ENCODE measurements around the gene TBC1D2B.
"Not testable (repeated sequence)": the region's sequence is repeated elsewhere in the genome, so short reads cannot be mapped to it uniquely, and the experiment has no call there.

Gene TBC1D2B

DNA sequence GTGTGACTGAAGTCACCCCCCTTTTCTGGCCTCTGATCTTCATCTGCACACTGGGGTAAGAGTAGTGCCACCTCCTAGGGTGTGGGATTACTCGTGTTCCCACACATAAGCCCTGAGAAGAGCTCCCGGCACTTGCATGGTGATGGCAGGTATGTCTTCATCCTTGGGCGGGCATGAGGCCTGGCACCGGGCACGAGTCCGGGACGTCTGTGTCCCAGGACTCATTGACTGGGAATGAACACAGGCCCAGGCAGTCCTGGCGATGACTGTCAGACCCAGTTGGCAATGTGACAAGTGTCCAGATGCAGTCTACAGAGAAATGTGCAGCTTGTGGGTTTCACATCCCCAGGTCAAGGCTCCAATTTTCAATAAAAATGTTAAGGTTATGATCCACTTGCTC, 78.9 kb downstream of the TBC1D2B start:
- no peak for DNase-seq
- Histone ChIP-seq H3K79me1 (ENCODE audit: low read length) (peaks cover 7% of the 10 kb centered on the region), H3K4me1 (ENCODE audit: control insufficient read depth in 1 of 2, insufficient read depth in 2 of 2, low read length in 2 of 2) (peaks cover 9 to 11% of the 10 kb centered on the region in 2 experiments), H2AFZ (ENCODE audit: insufficient read depth, low read length, poor library complexity) (no peak overlapping the region), H3K79me2 (ENCODE audit: control insufficient read depth, insufficient read depth, low read length, poor library complexity) (no peaks in the 10 kb centered on the region), H3K27me3 (ENCODE audit: insufficient read depth, low read length) (no peaks in the 10 kb centered on the region), H3K23ac (ENCODE audit: low read length) (no peak overlapping the region), H4K8ac (ENCODE audit: low read depth, low read length) (no peak overlapping the region), H4K12ac (ENCODE audit: low read depth, low read length) (no peak overlapping the region), H2BK12ac (ENCODE audit: low read length) (no peak overlapping the region), H3K4me3 (ENCODE audit: low read depth, low read length) (no peak overlapping the region), H3K4ac (ENCODE audit: low read depth, low read length) (no peak overlapping the region), H3K27ac (ENCODE audit: low read depth, low read length) (no peak overlapping the region), H3K36me3 (ENCODE audit: control insufficient read depth in 1 of 2, insufficient read depth in 2 of 2, low read length in 2 of 2) (peaks cover 14 to 20% of the 10 kb centered on the region in 2 experiments), H2BK120ac (ENCODE audit: insufficient read depth, low read length, poor library complexity) (no peak overlapping the region), H2BK5ac (ENCODE audit: low read depth, low read length, poor library complexity) (no peak overlapping the region), H3K4me2 (ENCODE audit: low read length) (no peak overlapping the region), H4K91ac (ENCODE audit: low read depth, low read length) (no peak overlapping the region), H3K9ac (ENCODE audit: low read length) (no peak overlapping the region), H3K9me3 (ENCODE audit: insufficient read depth, low read depth, low read length) (no peaks in the 10 kb centered on the region), H3K14ac (ENCODE audit: low read length) (no peak overlapping the region), H2AK5ac (ENCODE audit: low read length) (no peak overlapping the region), H3K18ac (ENCODE audit: low read length) (no peak overlapping the region)
- no CpG with 5 or more reads among the region's 8 CpGs for WGBS (ENCODE audit: extremely low coverage, insufficient coverage, insufficient read length)

DNA sequence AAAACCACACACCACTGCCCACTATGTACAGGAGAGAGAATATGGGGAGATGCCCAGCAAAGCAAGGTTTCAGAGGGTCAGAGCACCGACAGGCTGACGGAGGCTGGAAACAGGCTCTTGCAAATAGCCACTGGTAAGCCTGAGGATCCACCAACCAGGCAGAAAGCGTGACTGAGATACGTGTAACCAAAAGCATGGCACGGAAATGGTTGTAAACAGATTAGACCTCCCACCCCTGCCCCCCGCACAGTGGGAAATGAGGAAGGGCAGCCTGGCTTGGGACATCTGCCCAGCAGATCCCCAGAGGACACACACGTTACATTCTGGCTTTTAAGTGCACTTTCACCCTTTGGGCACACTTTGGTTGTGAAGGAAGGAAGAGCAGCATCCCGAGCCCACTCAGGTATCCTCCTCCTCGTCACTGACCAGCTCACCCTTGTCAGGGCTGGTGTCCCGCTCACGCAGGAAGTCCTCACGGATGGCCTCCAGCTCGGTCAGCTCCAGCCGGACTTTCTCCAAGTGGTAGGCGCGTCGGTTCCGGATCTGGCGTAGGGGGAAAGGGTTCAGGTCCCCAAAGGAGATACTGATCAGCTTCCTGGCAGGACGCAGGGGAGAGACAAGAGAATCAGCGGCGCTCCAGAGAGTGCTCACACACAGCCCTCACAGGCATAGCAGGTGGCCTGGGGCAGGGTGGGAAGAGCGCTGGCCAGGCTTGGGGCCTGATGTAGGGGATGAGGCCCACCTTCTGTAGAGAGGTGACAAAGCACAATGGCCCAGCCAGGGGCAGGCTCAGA, 79.6 kb downstream of the TBC1D2B start:
- Histone ChIP-seq H3K4me1 (ENCODE audit: control insufficient read depth in 1 of 2, insufficient read depth in 2 of 2, low read length in 2 of 2) (peaks cover 11 to 12% of the 10 kb centered on the region in 2 experiments), H3K79me1 (ENCODE audit: low read length) (peaks cover 11% of the 10 kb centered on the region), H3K36me3 (ENCODE audit: control insufficient read depth in 1 of 2, insufficient read depth in 2 of 2, low read length in 2 of 2) (peaks cover 12 to 16% of the 10 kb centered on the region in 2 experiments)
- H3K4ac ChIP-seq (ENCODE audit: low read depth, low read length); H3K9ac ChIP-seq (ENCODE audit: low read length); H4K12ac ChIP-seq (ENCODE audit: low read depth, low read length); H3K14ac ChIP-seq (ENCODE audit: low read length); H2BK12ac ChIP-seq (ENCODE audit: low read length); H4K91ac ChIP-seq (ENCODE audit: low read depth, low read length); H3K79me2 ChIP-seq (ENCODE audit: control insufficient read depth, insufficient read depth, low read length, poor library complexity); H3K4me3 ChIP-seq (ENCODE audit: low read depth, low read length); H2BK120ac ChIP-seq (ENCODE audit: insufficient read depth, low read length, poor library complexity); DNase-seq; H2BK5ac ChIP-seq (ENCODE audit: low read depth, low read length, poor library complexity); H3K23ac ChIP-seq (ENCODE audit: low read length); H3K18ac ChIP-seq (ENCODE audit: low read length); H3K4me2 ChIP-seq (ENCODE audit: low read length); H3K9me3 ChIP-seq (ENCODE audit: insufficient read depth, low read depth, low read length); H2AFZ ChIP-seq (ENCODE audit: insufficient read depth, low read length, poor library complexity); H4K8ac ChIP-seq (ENCODE audit: low read depth, low read length); H3K27ac ChIP-seq (ENCODE audit: low read depth, low read length); H2AK5ac ChIP-seq (ENCODE audit: low read length); H3K27me3 ChIP-seq (ENCODE audit: insufficient read depth, low read length): not testable (repeated sequence)
- WGBS (ENCODE audit: extremely low coverage, insufficient coverage, insufficient read length): no CpG with 5 or more reads among the region's 23 CpGs

DNA sequence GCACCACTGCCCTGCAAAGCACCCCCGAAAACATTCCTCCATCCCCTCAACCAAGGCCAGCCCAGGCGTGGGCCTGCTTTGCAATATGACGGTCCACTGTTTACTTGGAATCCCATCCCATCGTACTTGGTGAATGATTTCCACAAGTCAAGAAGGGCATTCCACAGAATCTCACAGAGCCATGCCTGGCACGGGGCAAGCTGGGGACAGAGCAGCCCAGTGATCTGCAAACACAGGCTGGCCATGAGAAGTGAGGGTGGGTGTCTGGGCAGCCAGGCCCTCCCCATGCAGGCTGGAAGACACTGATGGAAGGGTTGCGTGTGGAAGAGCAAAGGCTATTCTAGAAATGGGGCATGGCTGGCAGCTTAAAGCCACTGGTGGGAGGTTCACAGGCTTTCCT, 80.3 kb downstream of the TBC1D2B start:
- H3K27ac ChIP-seq (ENCODE audit: low read depth, low read length); H3K9me3 ChIP-seq (ENCODE audit: insufficient read depth, low read depth, low read length); H4K12ac ChIP-seq (ENCODE audit: low read depth, low read length); H3K18ac ChIP-seq (ENCODE audit: low read length); DNase-seq; H2BK12ac ChIP-seq (ENCODE audit: low read length); H3K79me2 ChIP-seq (ENCODE audit: control insufficient read depth, insufficient read depth, low read length, poor library complexity); H4K91ac ChIP-seq (ENCODE audit: low read depth, low read length); H3K9ac ChIP-seq (ENCODE audit: low read length); H4K8ac ChIP-seq (ENCODE audit: low read depth, low read length); H2AK5ac ChIP-seq (ENCODE audit: low read length); H3K4me3 ChIP-seq (ENCODE audit: low read depth, low read length); H3K23ac ChIP-seq (ENCODE audit: low read length); H2BK120ac ChIP-seq (ENCODE audit: insufficient read depth, low read length, poor library complexity); H3K27me3 ChIP-seq (ENCODE audit: insufficient read depth, low read length); H3K14ac ChIP-seq (ENCODE audit: low read length); H2BK5ac ChIP-seq (ENCODE audit: low read depth, low read length, poor library complexity); H3K4me2 ChIP-seq (ENCODE audit: low read length); H2AFZ ChIP-seq (ENCODE audit: insufficient read depth, low read length, poor library complexity); H3K4ac ChIP-seq (ENCODE audit: low read depth, low read length): not testable (repeated sequence)
- H3K79me1 ChIP-seq (ENCODE audit: low read length): peaks cover 11% of the 10 kb centered on the region
- H3K36me3 ChIP-seq (ENCODE audit: control insufficient read depth in 1 of 2, insufficient read depth in 2 of 2, low read length in 2 of 2): peaks cover 10 to 14% of the 10 kb centered on the region in 2 experiments
- H3K4me1 ChIP-seq (ENCODE audit: control insufficient read depth in 1 of 2, insufficient read depth in 2 of 2, low read length in 2 of 2): peaks cover 14% of the 10 kb centered on the region in 2 experiments
- WGBS (ENCODE audit: extremely low coverage, insufficient coverage, insufficient read length): no CpG with 5 or more reads among the region's 6 CpGs

DNA sequence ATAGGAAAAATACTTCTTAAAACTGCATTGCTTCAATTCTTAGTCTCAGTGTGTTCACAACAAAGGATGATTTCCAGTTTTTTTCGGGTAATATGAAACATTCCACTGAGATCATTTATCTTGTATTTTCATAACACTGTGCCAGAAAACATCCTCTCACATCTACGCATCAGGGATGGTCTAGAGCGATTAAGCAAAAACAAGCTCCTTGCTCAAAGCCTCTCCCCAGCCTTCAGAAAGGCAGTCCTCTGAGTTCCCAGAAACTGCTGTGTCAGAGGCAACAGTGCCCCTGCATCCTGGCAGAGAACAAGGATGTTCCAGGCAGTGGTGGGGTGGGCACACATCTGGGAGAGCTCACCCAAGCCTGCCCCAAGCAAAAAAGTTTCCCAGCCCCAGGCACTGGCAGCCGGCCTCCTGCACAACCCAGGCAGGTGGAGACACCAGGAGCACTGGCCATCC, 80.8 kb downstream of the TBC1D2B start:
- H3K23ac ChIP-seq (ENCODE audit: low read length); H2AFZ ChIP-seq (ENCODE audit: insufficient read depth, low read length, poor library complexity); H3K4me2 ChIP-seq (ENCODE audit: low read length); H4K91ac ChIP-seq (ENCODE audit: low read depth, low read length); H4K8ac ChIP-seq (ENCODE audit: low read depth, low read length); DNase-seq; H3K18ac ChIP-seq (ENCODE audit: low read length); H3K27me3 ChIP-seq (ENCODE audit: insufficient read depth, low read length); H2BK12ac ChIP-seq (ENCODE audit: low read length); H4K12ac ChIP-seq (ENCODE audit: low read depth, low read length); H3K14ac ChIP-seq (ENCODE audit: low read length); H2AK5ac ChIP-seq (ENCODE audit: low read length); H3K4ac ChIP-seq (ENCODE audit: low read depth, low read length); H3K4me3 ChIP-seq (ENCODE audit: low read depth, low read length); H3K9ac ChIP-seq (ENCODE audit: low read length); H2BK5ac ChIP-seq (ENCODE audit: low read depth, low read length, poor library complexity); H3K27ac ChIP-seq (ENCODE audit: low read depth, low read length); H3K9me3 ChIP-seq (ENCODE audit: insufficient read depth, low read depth, low read length); H3K79me2 ChIP-seq (ENCODE audit: control insufficient read depth, insufficient read depth, low read length, poor library complexity); H2BK120ac ChIP-seq (ENCODE audit: insufficient read depth, low read length, poor library complexity): not testable (repeated sequence)
- H3K4me1 ChIP-seq (ENCODE audit: control insufficient read depth in 1 of 2, insufficient read depth in 2 of 2, low read length in 2 of 2): peaks cover 14% of the 10 kb centered on the region in 2 experiments
- peaks cover 11% of the 10 kb centered on the region for H3K79me1 ChIP-seq (ENCODE audit: low read length)
- WGBS (ENCODE audit: extremely low coverage, insufficient coverage, insufficient read length): no CpG with 5 or more reads among the region's 4 CpGs
- peaks cover 10 to 14% of the 10 kb centered on the region in 2 experiments for H3K36me3 ChIP-seq (ENCODE audit: control insufficient read depth in 1 of 2, insufficient read depth in 2 of 2, low read length in 2 of 2)

Measured in trophoblast cell (in vitro differentiated cells and primary cell).